Smooth muscle cell (in vitro differentiated cells): Measurements from ENCODE around the gene ZFPM1. TPM values are rescaled to one million over a fixed set of nuclear protein-coding genes. Genes with fewer than 3 reads are reported as not detected.
"Not testable (repeated sequence)": the region's sequence is repeated elsewhere in the genome, so short reads cannot be mapped to it uniquely, and the experiment has no call there.

Experiments used
- DNase-seq: peaks from one replicate; lab custom pipeline; 2025; ENCODE audit not compliant: unreplicated experiment; lab: John Stamatoyannopoulos, UW
- H2AFZ ChIP-seq: fragments of 200-600 bp; sonication (generic); 2 replicates; pipeline ENCODE4 v1.6.0; 2016; ENCODE audit warnings: antibody characterized with exemption, low read depth, mild to moderate bottlenecking
- H3F3A ChIP-seq: fragments of 200-600 bp; sonication (generic); 2 replicates; pipeline ENCODE4 v1.6.0; 2017; ENCODE audit warnings: antibody characterized with exemption, low read depth
- H3K27ac ChIP-seq: fragments of 200-600 bp; sonication (generic); 2 replicates; pipeline ENCODE4 v1.5.1; 2016; ENCODE audit warnings: low read depth, mild to moderate bottlenecking
- H3K27me3 ChIP-seq: fragments of 200-600 bp; sonication (generic); 2 replicates; pipeline ENCODE4 v1.6.1; 2016; ENCODE audit warnings: low read depth, mild to moderate bottlenecking
- H3K36me3 ChIP-seq: fragments of 200-600 bp; sonication (generic); 2 replicates; pipeline ENCODE4 v1.5.1; 2016; ENCODE audit warnings: low read depth
- H3K4me1 ChIP-seq: fragments of 200-600 bp; sonication (generic); 2 replicates; pipeline ENCODE4 v1.5.1; 2016; ENCODE audit warnings: low read depth
- H3K4me2 ChIP-seq: fragments of 200-600 bp; sonication (generic); 2 replicates; pipeline ENCODE4 v1.6.0; 2016; ENCODE audit warnings: mild to moderate bottlenecking
- H3K4me3 ChIP-seq: fragments of 200-600 bp; sonication (generic); 2 replicates; pipeline ENCODE4 v1.5.1; 2016; ENCODE audit warnings: mild to moderate bottlenecking
- H3K79me2 ChIP-seq: fragments of 200-600 bp; sonication (generic); 2 replicates; pipeline ENCODE4 v1.6.0; 2016; ENCODE audit warnings: low read depth, mild to moderate bottlenecking
- H3K9ac ChIP-seq: fragments of 200-600 bp; sonication (generic); 2 replicates; pipeline ENCODE4 v1.6.0; 2016; ENCODE audit warnings: low read depth
- H3K9me3 ChIP-seq: fragments of 200-600 bp; sonication (generic); replicated peaks from 2 replicates; pipeline ENCODE4 v1.5.1; 2016; ENCODE audit warnings: low read depth
- H4K20me1 ChIP-seq: fragments of 200-600 bp; sonication (generic); 2 replicates; pipeline ENCODE4 v1.6.0; 2016; ENCODE audit warnings: low read depth
- WGBS: methylation state at CpG from one replicate; pipeline ENCODE4 v1.1.7; 2016; ENCODE audit warnings: low lambda C conversion rate; 5-methylcytosine and 5-hydroxymethylcytosine counted together
- polyA plus RNA-seq: library from polyadenylated mRNA; unstranded; fragments of >200 nt; fragmentation: Nextera tagmentation; extraction: Ambion mirVana; gene quantifications from 2 replicates; pipeline ENCODE4 v1.2.1, GENCODE V29; 2016
- total RNA-seq: library from RNA; depleted of rRNA; stranded (reverse); fragments of >200 nt; gene quantifications from 2 replicates; pipeline ENCODE4 v1.2.3, GENCODE V29; 2014
- TF ChIP-seq, protein P1 (sequence below): fragments of 200-600 bp; sonication (generic); IDR thresholded peaks from 2 replicates; pipeline ENCODE4 v1.5.1; 2017; ENCODE audit warnings: borderline replicate concordance, mild to moderate bottlenecking, antibody characterized with exemption; ENCODE audit not compliant: insufficient read depth, poor library complexity, severe bottlenecking

ZFPM1 gene
- total and polyA plus RNA-seq, 2 experiments from 2014 or later: 0.99 to 4.9 TPM

- H3K79me2 ChIP-seq: peaks cover 10% of the 10 kb centered on the region
- H3K9ac ChIP-seq: no peak overlapping the region
- H3K9me3 ChIP-seq: no peaks in the 10 kb centered on the region
- H3F3A ChIP-seq: no peaks in the 10 kb centered on the region
- peaks cover 96% of the 10 kb centered on the region for H4K20me1 ChIP-seq
- H3K27me3 ChIP-seq: no peaks in the 10 kb centered on the region
- no peaks in the 10 kb centered on the region for H3K4me1 ChIP-seq
- H3K36me3 ChIP-seq: no peaks in the 10 kb centered on the region
- H3K4me3 ChIP-seq: no peak overlapping the region
- H3K27ac ChIP-seq: no peak overlapping the region
- 91% methylated on average over 5 of the region's 5 CpGs for WGBS
- DNase-seq: no peak
- TF ChIP-seq, protein P1, sequence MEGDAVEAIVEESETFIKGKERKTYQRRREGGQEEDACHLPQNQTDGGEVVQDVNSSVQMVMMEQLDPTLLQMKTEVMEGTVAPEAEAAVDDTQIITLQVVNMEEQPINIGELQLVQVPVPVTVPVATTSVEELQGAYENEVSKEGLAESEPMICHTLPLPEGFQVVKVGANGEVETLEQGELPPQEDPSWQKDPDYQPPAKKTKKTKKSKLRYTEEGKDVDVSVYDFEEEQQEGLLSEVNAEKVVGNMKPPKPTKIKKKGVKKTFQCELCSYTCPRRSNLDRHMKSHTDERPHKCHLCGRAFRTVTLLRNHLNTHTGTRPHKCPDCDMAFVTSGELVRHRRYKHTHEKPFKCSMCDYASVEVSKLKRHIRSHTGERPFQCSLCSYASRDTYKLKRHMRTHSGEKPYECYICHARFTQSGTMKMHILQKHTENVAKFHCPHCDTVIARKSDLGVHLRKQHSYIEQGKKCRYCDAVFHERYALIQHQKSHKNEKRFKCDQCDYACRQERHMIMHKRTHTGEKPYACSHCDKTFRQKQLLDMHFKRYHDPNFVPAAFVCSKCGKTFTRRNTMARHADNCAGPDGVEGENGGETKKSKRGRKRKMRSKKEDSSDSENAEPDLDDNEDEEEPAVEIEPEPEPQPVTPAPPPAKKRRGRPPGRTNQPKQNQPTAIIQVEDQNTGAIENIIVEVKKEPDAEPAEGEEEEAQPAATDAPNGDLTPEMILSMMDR: no peak
- no peak overlapping the region for H3K4me2 ChIP-seq
- H2AFZ ChIP-seq: no peak overlapping the region
These were observed 45.3 kb upstream of the ZFPM1 start for GRCh38 chr16:88407807-88408206.

DNA sequence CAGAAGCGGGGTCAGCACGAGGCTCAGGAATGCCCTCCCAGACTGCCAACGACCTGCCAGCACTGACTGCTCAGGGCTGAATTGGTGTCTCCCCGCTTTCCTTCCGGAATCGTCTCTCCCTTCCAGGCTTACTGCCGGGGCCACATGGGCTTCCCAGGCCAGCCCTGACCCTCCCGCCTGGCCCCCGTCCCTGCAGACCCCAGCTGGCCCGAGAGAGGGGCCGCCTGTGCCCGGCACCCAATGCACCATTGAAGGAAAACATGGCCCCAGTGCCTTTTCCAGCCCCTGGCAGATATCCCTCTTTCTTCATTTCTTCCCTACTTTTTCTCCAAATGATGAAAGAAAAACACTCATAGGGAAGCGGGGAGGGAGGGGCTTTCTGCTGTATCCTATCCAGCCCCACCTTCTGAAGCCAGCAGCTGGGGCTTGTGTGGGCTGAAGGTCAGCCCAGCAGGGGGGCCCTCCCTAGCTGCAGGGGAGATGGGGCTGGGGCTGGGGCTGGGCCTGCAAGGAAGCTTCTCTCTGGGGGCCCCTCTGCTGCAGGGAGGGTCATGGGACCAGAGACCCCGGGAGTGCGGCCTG lies 44.4 kb upstream of the ZFPM1 start:
- H3K4me1 ChIP-seq: no peaks in the 10 kb centered on the region
- H3K4me2 ChIP-seq: no peak overlapping the region
- H2AFZ ChIP-seq: no peak overlapping the region
- no peak overlapping the region for H3K4me3 ChIP-seq
- H3F3A ChIP-seq: no peaks in the 10 kb centered on the region
- no peaks in the 10 kb centered on the region for H3K27me3 ChIP-seq
- no peak for DNase-seq
- H3K27ac ChIP-seq: no peak overlapping the region
- peaks cover 96% of the 10 kb centered on the region for H4K20me1 ChIP-seq
- H3K79me2 ChIP-seq: peaks cover 10% of the 10 kb centered on the region
- no peaks in the 10 kb centered on the region for H3K36me3 ChIP-seq
- 90% methylated on average over 15 of the region's 15 CpGs for WGBS
- TF ChIP-seq, protein P1: no peak
- H3K9ac ChIP-seq: no peak overlapping the region
- no peaks in the 10 kb centered on the region for H3K9me3 ChIP-seq

- 91% methylated on average over 20 of the region's 29 CpGs for WGBS
These were observed 43.6 kb upstream of the ZFPM1 start for GRCh38 chr16:88409296-88410065.

DNA sequence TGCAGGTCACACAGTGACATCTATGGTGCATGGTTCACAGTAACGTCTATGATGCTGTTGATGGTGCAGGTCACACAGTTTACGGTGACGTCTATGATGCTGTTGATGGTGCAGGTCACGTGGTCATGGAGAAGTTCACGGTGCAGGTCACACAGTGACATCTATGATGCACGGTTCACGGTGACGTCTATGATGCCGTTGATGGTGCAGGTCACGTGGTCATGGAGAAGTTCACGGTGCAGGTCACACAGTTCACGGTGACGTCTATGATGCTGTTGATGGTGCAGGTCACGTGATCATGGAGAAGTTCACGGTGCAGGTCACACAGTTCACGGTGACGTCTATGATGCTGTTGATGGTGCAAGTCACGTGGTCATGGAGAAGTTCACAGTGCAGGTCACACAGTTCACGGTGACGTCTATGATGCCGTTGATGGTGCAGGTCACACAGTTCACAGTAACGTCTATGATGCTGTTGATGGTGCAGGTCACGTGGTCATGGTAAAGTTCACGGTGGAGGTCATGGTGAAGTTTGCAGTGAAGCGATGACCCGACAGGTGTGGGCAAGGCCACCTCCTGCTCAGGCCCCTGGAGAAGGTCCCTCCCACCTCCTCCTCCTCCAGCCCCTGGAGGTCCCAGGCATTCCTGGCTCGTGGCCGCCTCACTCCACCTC lies 42.6 kb upstream of the ZFPM1 start:
- not testable (repeated sequence) for H3K9ac ChIP-seq, H2AFZ ChIP-seq, H3K4me3 ChIP-seq, H3K9me3 ChIP-seq, H3F3A ChIP-seq, H3K27me3 ChIP-seq, DNase-seq, H3K27ac ChIP-seq, H3K4me1 ChIP-seq, H3K4me2 ChIP-seq, H3K36me3 ChIP-seq, H3K79me2 ChIP-seq
- H4K20me1 ChIP-seq: peaks cover 96% of the 10 kb centered on the region
- 96% methylated on average over 28 of the region's 28 CpGs for WGBS

More at GRCh38 chr16:88409296-88410065, 43.6 kb upstream of the ZFPM1 start:
- no peaks in the 10 kb centered on the region for H3K36me3 ChIP-seq
- H3K9me3 ChIP-seq: no peaks in the 10 kb centered on the region
- no peak overlapping the region for H3K4me2 ChIP-seq
- peaks cover 10% of the 10 kb centered on the region for H3K79me2 ChIP-seq
- no peak overlapping the region for H2AFZ ChIP-seq
- no peak overlapping the region for H3K9ac ChIP-seq
- H4K20me1 ChIP-seq: peaks cover 96% of the 10 kb centered on the region
- H3K4me3 ChIP-seq: no peak overlapping the region
- TF ChIP-seq, protein P1: no peak
- H3K27ac ChIP-seq: no peak overlapping the region
- no peaks in the 10 kb centered on the region for H3K27me3 ChIP-seq
- no peaks in the 10 kb centered on the region for H3K4me1 ChIP-seq
- DNase-seq: no peak
- no peaks in the 10 kb centered on the region for H3F3A ChIP-seq
